ENCODE measurements around the gene PPP2R5A. TPM values are rescaled to one million over a fixed set of nuclear protein-coding genes. Genes with fewer than 3 reads are reported as not detected.
"Not testable (repeated sequence)": the region's sequence is repeated elsewhere in the genome, so short reads cannot be mapped to it uniquely, and the experiment has no call there.

Gene PPP2R5A
- total RNA-seq, 4 donors from 2014 or later: 32.2 to 68.3 (median 51.8) TPM

DNA sequence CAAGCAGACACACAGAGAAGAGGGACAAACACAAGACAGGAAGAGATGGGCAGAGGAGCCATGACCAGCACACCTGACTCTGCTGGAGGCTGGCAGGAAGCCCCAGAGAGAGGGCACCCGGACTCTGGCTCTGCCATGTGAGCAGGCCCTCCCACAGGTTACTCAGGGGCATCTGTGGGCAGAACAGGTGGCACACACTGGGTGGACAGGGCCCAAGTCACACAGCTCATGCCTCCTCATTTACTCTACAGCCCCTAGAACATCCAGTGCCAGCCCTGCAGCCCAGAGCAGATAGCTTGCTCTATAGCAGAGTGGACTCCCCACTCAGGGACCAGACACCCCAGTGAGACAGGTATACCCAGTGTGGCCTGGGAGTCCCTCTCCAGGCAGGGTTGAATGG, 100.8 kb downstream of the PPP2R5A start:
- TF ChIP-seq POLR2A (IDR thresholded peaks at IDR 0.05) (no peak), EP300 (IDR thresholded peaks at IDR 0.05; ENCODE audit: low read depth) (no peak), POLR2AphosphoS5 (IDR thresholded peaks at IDR 0.05) (no peak), CTCF (IDR thresholded peaks at IDR 0.05) (no peak)
- H3K27ac ChIP-seq: no peak overlapping the region
- H3K27me3 ChIP-seq: no peaks in the 10 kb centered on the region
- intact Hi-C loops (cut with DNase I; ENCODE audit: low total_unique reads) (no loop called here), in situ Hi-C loops (cut with MboI; ENCODE audit: low pct_ligation_motif_present in 1 of 4, low pct_unique_long_range_greater_than_20kb in 1 of 4, low sequenced_read_pairs in 3 of 4) (no loop called here)
- no peak overlapping the region for H3K4me3 ChIP-seq
- peaks cover 0 to 4% (median 0%) of the 10 kb centered on the region in 4 donors for H3K36me3 ChIP-seq
- H3K4me1 ChIP-seq: no peaks in the 10 kb centered on the region
- DNase-seq: no peak
- WGBS, 2 donors (ENCODE audit: low coverage in 1 of 2): 80% methylated on average over 1 of the region's 1 CpG; no CpG with 5 or more reads in 1 of the 2 donors
- peaks cover 0 to 6% of the 10 kb centered on the region in 2 donors for H3K9me3 ChIP-seq

GRCh38 chr1:212388985-212389716, 103.9 kb downstream of the PPP2R5A start:
- peaks cover 0 to 6% of the 10 kb centered on the region in 2 donors for H3K9me3 ChIP-seq
- no peaks in the 10 kb centered on the region for H3K27me3 ChIP-seq
- H3K36me3 ChIP-seq: peaks cover 0 to 4% (median 0%) of the 10 kb centered on the region in 4 donors
- intact Hi-C loops (cut with DNase I; ENCODE audit: low total_unique reads): no loop called here
- no peak overlapping the region for H3K27ac ChIP-seq
- H3K4me1 ChIP-seq: no peaks in the 10 kb centered on the region
- WGBS, 2 donors (ENCODE audit: low coverage in 1 of 2): 89 to 91% methylated on average over 1 of the region's 1 CpG
- H3K4me3 ChIP-seq: no peak overlapping the region
- TF ChIP-seq POLR2AphosphoS5 (IDR thresholded peaks at IDR 0.05) (no peak), EP300 (IDR thresholded peaks at IDR 0.05; ENCODE audit: low read depth) (no peak), CTCF (IDR thresholded peaks at IDR 0.05) (no peak), POLR2A (IDR thresholded peaks at IDR 0.05) (no peak)
- in situ Hi-C loops (cut with MboI; ENCODE audit: low pct_ligation_motif_present in 1 of 4, low pct_unique_long_range_greater_than_20kb in 1 of 4, low sequenced_read_pairs in 3 of 4): no loop called here
- DNase-seq: no peak

- intact Hi-C loops (cut with DNase I; ENCODE audit: low total_unique reads); H3K27me3 ChIP-seq; DNase-seq; H3K4me3 ChIP-seq; in situ Hi-C loops (cut with MboI; ENCODE audit: low pct_ligation_motif_present in 1 of 4, low pct_unique_long_range_greater_than_20kb in 1 of 4, low sequenced_read_pairs in 3 of 4); H3K27ac ChIP-seq; H3K4me1 ChIP-seq; H3K36me3 ChIP-seq: not testable (repeated sequence)
- H3K9me3 ChIP-seq: peaks cover 13 to 14% of the 10 kb centered on the region in 2 donors
- 88 to 98% methylated on average over 4 to 6 of the region's 6 CpGs for WGBS, 2 donors (ENCODE audit: low coverage in 1 of 2)
These were observed 110.6 kb downstream of the PPP2R5A start for GRCh38 chr1:212395678-212396437.

- Histone ChIP-seq H3K4me3 (no peak overlapping the region), H3K27me3 (no peaks in the 10 kb centered on the region), H3K9me3 (peaks cover 13 to 14% of the 10 kb centered on the region in 2 donors), H3K4me1 (no peaks in the 10 kb centered on the region), H3K27ac (no peak overlapping the region), H3K36me3 (peaks cover 0 to 5% (median 0%) of the 10 kb centered on the region in 4 donors)
- 94 to 96% methylated on average over 2 to 3 of the region's 3 CpGs for WGBS, 2 donors (ENCODE audit: low coverage in 1 of 2)
- no peak for TF ChIP-seq POLR2AphosphoS5 (IDR thresholded peaks at IDR 0.05)
- TF ChIP-seq CTCF (IDR thresholded peaks at IDR 0.05): no peak
- TF ChIP-seq POLR2A (IDR thresholded peaks at IDR 0.05): no peak
- TF ChIP-seq EP300 (IDR thresholded peaks at IDR 0.05; ENCODE audit: low read depth): no peak
- DNase-seq: no peak
- in situ Hi-C loops (cut with MboI; ENCODE audit: low pct_ligation_motif_present in 1 of 4, low pct_unique_long_range_greater_than_20kb in 1 of 4, low sequenced_read_pairs in 3 of 4): no loop called here
- intact Hi-C loops (cut with DNase I; ENCODE audit: low total_unique reads): no loop called here
These were observed 111.4 kb downstream of the PPP2R5A start for GRCh38 chr1:212396638-212397037.
